ENCODE data around the gene GNAT2.

GNAT2 gene

DNA sequence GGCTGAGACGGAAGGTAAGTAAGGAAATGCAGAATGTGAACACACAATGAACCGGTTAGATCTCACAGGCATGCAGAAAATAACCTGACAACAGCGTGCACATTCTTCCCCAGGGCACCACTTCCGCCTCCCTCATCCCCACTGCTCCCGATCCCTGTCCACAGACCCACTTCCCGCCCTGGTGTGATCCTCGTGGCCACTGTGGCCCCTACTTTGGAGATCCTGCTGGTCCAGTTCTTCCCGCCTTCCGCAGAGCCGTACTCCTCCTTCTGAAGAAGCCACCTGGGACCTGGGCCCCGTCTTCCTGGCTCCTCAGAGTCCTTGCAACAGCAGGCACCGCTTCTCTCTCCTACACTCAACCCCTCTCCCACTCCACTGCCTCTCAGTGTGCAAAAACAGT, 35.1 kb upstream of the GNAT2 start:
- H3K4me1 Mint-ChIP-seq, result peaks cover 15 to 21% of the 10 kb centered on the region in 2 donors
- ATAC-seq (replicated peaks), result no peak
- H3K27me3 Mint-ChIP-seq, result peaks cover 6 to 23% of the 10 kb centered on the region in 2 donors
- no peak overlapping the region for H3K4me3 Mint-ChIP-seq
- no peak for DNase-seq
- H3K36me3 Mint-ChIP-seq, result peaks cover 0 to 8% of the 10 kb centered on the region in 2 donors
- no peaks in the 10 kb centered on the region for H3K9me3 Mint-ChIP-seq
- H3K27ac Mint-ChIP-seq, result no peak overlapping the region

DNA sequence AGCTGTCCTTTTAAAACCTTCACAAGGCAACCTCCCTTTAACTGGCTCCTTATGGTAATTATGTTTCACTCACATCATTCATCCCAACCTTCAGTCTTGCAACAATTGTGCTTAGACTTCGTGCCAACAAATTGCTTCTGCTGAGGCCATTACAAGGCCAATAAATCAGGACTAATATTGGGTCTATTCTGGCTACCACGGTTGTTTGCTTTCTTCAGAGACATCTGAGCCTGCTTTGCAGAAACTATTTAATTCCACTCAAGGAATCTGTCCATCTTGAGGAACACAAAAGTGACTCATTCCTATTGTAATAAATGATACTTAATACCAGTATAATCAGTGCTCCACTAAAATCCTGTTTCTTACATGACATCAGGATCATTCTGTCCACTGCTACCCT, 33.9 kb upstream of the GNAT2 start:
- ATAC-seq (replicated peaks) (no peak), DNase-seq (no peak)
- H3K4me3 Mint-ChIP-seq, result no peak overlapping the region
- H3K27me3 Mint-ChIP-seq, result peaks cover 6 to 23% of the 10 kb centered on the region in 2 donors
- peaks cover 0 to 2% of the 10 kb centered on the region in 2 donors for H3K36me3 Mint-ChIP-seq
- no peak overlapping the region for H3K27ac Mint-ChIP-seq
- peaks cover 15 to 21% of the 10 kb centered on the region in 2 donors for H3K4me1 Mint-ChIP-seq
- H3K9me3 Mint-ChIP-seq, result no peaks in the 10 kb centered on the region

DNA sequence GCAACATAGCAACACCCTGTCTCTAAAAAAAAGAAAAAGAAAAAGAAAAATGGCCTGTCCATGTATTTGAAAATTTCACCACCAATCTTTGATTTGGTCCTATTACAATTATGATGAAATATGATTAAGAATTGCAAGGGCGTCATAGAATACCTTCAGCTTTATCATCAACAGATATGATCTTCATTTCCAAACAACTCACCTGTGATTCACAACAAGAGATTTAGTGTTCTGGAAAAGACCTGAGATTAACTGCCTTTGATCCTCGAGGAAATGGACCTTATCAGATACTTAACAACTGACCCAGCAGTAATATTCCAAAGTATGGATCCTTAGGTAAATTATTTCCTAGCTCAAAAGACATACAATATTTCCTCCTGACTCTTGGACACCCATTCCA, 33.0 kb upstream of the GNAT2 start:
- ATAC-seq (replicated peaks), result no peak
- Mint-ChIP-seq H3K27ac (no peak overlapping the region), H3K4me3 (no peak overlapping the region), H3K27me3 (peaks cover 6 to 23% of the 10 kb centered on the region in 2 donors), H3K9me3 (no peaks in the 10 kb centered on the region), H3K4me1 (peaks cover 14 to 21% of the 10 kb centered on the region in 2 donors), H3K36me3 (no peaks in the 10 kb centered on the region)
- no peak for DNase-seq

DNA sequence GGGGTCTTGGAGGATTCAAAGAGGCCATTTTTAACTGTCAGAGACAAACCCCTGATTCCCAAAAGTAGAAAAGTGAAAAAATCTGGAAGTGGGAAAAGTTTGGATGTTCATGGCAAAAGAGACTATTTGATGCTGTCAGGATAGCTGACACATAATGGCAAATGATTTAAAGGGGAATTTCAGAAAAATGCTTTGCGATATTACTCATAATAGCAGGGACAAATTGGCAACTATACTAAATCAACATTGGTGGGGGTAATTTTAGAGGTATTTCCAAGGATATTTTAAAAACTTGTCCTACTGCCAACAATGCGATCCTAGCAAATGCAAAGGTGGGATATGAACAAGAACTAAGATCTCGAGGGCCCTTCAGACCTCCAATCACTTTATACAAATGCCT, 31.2 kb upstream of the GNAT2 start:
- no peak overlapping the region for H3K4me3 Mint-ChIP-seq
- no peaks in the 10 kb centered on the region for H3K9me3 Mint-ChIP-seq
- DNase-seq (no peak), ATAC-seq (replicated peaks) (no peak)
- no peak overlapping the region for H3K27ac Mint-ChIP-seq
- peaks cover 6 to 23% of the 10 kb centered on the region in 2 donors for H3K27me3 Mint-ChIP-seq
- H3K36me3 Mint-ChIP-seq, result no peaks in the 10 kb centered on the region
- H3K4me1 Mint-ChIP-seq, result peaks cover 4 to 8% of the 10 kb centered on the region in 2 donors

DNA sequence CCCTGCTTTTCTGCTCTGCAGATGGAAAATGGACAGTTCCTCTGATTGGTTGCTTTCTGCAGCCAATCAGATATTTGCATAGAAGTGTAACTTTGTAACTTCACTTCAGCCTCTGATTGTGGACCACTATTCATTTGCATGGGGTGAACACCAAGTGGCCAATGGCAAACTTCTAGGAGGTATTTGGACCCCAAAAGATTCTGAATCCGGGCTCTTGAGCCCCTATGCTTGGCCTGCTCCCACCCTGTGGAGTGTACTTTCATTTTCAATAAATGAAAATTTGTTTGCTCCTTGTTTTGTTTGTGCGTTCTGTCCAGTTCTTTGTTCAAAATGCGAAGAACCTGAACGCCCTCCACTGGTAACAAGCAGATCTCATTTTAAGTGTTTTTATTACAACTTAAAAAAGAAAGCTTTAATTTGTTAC, 30.1 kb upstream of the GNAT2 start:
- H3K4me3 Mint-ChIP-seq, result no peak overlapping the region
- H3K27ac Mint-ChIP-seq, result no peak overlapping the region
- no peaks in the 10 kb centered on the region for H3K9me3 Mint-ChIP-seq
- no peaks in the 10 kb centered on the region for H3K36me3 Mint-ChIP-seq
- peaks cover 0 to 1% of the 10 kb centered on the region in 2 donors for H3K4me1 Mint-ChIP-seq
- no peak for ATAC-seq (replicated peaks)
- peaks cover 6 to 23% of the 10 kb centered on the region in 2 donors for H3K27me3 Mint-ChIP-seq
- DNase-seq, result no peak

DNA sequence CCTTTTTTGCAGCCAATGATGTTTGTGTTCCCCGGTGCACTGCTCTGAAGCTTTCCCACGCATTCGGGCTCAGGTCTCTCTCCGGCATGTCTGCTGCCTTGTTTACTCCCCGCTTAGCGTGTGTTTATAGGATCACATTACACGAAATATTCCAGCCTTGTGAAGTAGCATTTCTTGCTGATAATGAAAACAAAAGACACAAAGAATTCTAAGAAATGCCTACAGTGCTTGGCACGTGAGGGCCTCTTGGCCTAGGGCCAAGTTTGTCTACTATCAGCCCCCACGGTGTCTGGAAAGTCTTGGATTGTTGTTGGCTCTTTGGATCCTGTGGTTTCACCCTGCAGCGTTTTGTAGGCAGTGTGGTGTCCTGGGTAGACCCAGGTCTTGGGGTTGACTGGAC, 25.3 kb upstream of the GNAT2 start:
- Mint-ChIP-seq H3K36me3 (no peaks in the 10 kb centered on the region), H3K4me3 (no peak overlapping the region), H3K27ac (no peak overlapping the region), H3K9me3 (no peaks in the 10 kb centered on the region), H3K27me3 (peaks cover 3 to 5% of the 10 kb centered on the region in 2 donors), H3K4me1 (peaks cover 17 to 26% of the 10 kb centered on the region in 2 donors)
- ATAC-seq (replicated peaks), result no peak
- no peak for DNase-seq

DNA sequence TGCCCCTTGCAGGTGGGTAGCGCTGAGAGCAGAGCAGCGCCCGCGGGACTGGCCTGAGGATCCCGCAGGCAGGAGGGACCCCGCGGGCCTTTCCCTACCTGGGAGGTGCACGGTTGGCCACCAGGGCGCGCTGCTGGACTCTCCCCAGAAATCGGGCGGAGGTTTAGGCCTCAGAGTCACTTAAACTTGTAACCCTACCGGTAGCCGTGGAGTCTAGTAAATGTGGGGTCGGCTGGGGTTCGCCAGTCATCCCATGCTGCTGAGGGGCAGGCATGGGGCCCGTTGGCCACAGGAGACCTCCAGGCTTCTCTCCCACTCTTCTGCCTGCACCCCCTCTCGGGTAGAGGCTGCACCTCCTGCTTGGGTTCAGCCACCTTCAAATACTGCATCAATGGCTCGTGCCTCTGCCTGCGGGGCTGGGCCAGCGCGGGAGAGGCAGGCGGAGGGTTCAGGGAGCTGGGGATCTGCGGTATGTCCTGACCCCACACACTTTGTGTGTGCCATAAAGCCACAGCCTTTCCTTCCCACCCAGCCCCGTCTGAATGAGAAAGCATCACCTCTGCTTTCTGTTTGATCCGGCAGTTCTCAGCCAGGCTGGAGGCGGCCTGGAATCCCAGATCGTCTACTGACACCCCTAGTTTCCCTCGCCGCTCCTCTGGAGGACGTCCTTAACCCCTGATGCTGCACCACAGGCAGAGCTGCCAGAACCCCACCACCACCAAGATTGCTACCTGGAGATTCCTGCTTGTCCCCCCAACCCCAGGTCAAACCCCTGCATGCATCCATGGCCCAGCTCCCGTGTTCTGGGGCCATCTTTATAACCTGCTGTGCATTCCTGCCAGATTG, 24.2 kb upstream of the GNAT2 start:
- Mint-ChIP-seq H3K4me3 (peak overlapping the region; percentile 6 to 46), H3K27me3 (peaks cover 3 to 12% of the 10 kb centered on the region in 2 donors), H3K9me3 (no peaks in the 10 kb centered on the region), H3K27ac (peak overlapping the region; percentile 65), H3K4me1 (peaks cover 17 to 26% of the 10 kb centered on the region in 2 donors), H3K36me3 (no peaks in the 10 kb centered on the region)
- ATAC-seq (replicated peaks) (peak; percentile 92 to 94), DNase-seq (peak; percentile 80)

DNA sequence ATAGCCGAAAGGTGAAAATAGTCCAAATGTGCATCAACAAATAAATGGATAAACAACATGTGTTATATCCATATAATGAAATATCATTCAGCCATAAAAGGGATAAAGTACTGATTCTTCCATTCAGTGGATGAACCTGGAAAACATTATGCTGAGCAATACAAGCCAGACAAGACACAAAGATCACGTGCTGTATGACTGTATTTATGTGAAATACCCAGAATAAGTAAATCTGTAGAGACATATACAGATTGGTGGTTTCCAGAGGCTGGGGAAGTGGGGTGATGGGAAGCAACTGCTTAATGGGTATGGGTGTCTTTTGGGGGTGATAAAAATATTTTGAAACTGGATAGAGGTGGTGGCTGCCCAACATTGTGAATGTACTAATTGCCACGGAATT, 23.2 kb upstream of the GNAT2 start:
- no peak for ATAC-seq (replicated peaks)
- Mint-ChIP-seq H3K27me3 (peaks cover 3 to 17% of the 10 kb centered on the region in 2 donors), H3K27ac (no peak overlapping the region), H3K4me1 (peaks cover 17 to 26% of the 10 kb centered on the region in 2 donors), H3K9me3 (no peaks in the 10 kb centered on the region), H3K36me3 (no peaks in the 10 kb centered on the region), H3K4me3 (no peak overlapping the region)
- DNase-seq, result no peak

DNA sequence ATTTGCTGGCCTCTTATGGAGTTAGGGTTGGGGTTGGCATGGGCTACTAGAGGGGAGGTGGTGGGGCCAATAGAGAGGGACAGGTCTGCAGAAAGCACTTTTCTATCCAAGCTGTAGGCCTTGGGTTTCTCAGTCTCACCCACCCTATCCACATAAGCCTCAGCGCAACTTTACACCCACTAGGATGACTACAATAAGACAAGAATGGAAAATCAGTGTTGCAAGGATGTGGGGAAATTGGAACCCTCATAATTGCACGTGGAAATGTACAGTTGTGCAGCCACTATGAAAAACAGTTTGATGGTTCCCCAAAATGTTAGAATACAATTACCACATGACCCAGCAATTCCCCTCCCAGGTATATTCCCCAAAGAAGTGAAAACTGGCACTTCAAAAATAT, 22.4 kb upstream of the GNAT2 start:
- ATAC-seq (replicated peaks), result no peak
- DNase-seq, result no peak
- H3K27ac Mint-ChIP-seq, result no peak overlapping the region
- peaks cover 17 to 26% of the 10 kb centered on the region in 2 donors for H3K4me1 Mint-ChIP-seq
- H3K27me3 Mint-ChIP-seq, result peaks cover 3 to 17% of the 10 kb centered on the region in 2 donors
- H3K4me3 Mint-ChIP-seq, result no peak overlapping the region
- H3K9me3 Mint-ChIP-seq, result no peaks in the 10 kb centered on the region
- H3K36me3 Mint-ChIP-seq, result no peaks in the 10 kb centered on the region

DNA sequence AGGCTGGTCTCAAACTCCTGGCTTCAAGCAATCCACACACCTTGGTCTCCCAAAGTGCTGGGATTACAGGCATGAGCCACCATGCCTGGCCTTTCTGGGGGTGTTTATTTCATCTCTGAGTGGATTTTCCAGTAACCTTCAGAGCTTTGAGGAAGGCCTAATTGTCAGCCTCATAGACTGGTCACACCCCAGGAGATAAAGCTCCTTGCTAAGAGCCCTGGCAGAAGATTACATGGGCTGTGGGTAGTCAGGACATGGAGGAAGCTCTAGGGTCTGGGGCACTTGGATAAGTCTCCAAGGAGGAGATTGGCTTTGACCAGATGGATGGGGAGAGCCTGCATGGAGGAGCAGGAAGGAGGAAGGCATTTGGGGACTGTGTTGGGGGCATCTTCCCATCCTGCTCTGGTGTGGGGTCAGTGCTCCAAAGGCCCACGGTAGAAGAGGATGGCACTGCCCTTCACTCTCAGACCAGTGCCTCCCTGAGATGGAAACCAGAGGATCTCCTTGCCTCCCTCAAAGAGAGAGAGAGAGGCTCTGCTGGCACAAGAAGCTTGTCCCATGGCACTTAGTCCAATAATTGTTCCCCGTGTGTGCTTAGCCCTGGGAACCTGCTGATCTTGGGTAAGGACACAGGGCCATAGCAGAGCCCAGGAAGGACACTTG, 21.8 kb upstream of the GNAT2 start:
- Mint-ChIP-seq H3K4me1 (peaks cover 17 to 26% of the 10 kb centered on the region in 2 donors), H3K27me3 (peaks cover 3 to 17% of the 10 kb centered on the region in 2 donors), H3K9me3 (no peaks in the 10 kb centered on the region), H3K27ac (no peak overlapping the region), H3K36me3 (no peaks in the 10 kb centered on the region), H3K4me3 (no peak overlapping the region)
- ATAC-seq (replicated peaks) (no peak), DNase-seq (no peak)

DNA sequence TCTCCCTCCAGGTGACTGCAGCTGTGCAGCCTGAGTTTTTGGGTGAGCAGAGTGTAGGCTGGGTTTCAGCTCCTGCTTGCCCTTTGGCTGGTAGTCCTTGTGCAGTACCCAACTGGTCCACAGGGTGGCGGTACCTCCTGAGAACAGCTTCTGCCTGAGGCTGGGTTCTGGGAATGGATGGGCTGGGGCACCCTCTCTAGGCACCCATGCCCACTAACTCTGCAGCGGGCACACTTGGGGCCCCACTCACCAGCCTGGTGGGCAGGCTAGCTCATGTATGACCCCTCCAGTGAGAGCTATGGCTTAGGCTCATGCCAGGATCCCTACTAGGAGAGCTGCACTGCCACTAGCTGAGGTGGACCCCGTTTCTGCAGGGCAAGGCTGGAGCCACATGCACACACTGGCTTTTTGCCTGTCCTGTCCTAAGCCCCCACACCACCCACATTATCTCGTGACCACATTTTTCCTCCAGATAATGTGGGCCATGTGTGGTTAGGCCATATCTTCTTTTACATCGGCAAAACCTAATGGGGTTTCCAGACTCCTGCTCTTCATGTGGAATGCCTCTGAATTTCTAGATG, 21.0 kb upstream of the GNAT2 start:
- H3K36me3 Mint-ChIP-seq, result no peaks in the 10 kb centered on the region
- H3K9me3 Mint-ChIP-seq, result no peaks in the 10 kb centered on the region
- DNase-seq (peak; percentile 73), ATAC-seq (replicated peaks) (peak; percentile 73 to 79)
- H3K27me3 Mint-ChIP-seq, result peaks cover 3 to 17% of the 10 kb centered on the region in 2 donors
- H3K4me3 Mint-ChIP-seq, result peak overlapping the region in 1 of 2 donors; percentile 10
- peak overlapping the region; percentile 37 for H3K27ac Mint-ChIP-seq
- H3K4me1 Mint-ChIP-seq, result peaks cover 18 to 30% of the 10 kb centered on the region in 2 donors

DNA sequence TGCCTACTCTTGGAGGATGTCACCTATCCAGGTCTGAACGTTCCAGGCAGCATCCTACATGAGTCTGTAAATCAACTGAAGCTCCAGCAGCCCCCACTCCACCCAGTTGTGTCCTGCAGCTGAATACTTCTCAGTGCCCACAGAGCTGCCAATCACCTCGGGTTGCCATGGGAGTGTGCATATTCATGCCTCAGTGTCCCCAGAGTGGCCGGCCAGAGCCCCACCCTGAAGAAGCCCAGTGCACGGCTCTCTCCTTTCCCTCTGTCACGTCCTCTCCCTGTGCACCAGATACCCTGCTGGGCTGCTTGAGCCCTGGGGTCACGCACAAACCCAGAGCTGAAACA, 20.4 kb upstream of the GNAT2 start:
- ATAC-seq (replicated peaks) (peak in 1 of 2 donors; percentile 4), DNase-seq (no peak)
- peaks cover 22 to 35% of the 10 kb centered on the region in 2 donors for H3K4me1 Mint-ChIP-seq
- H3K36me3 Mint-ChIP-seq, result no peaks in the 10 kb centered on the region
- H3K9me3 Mint-ChIP-seq, result no peaks in the 10 kb centered on the region
- peak overlapping the region; percentile 37 for H3K27ac Mint-ChIP-seq
- H3K4me3 Mint-ChIP-seq, result peak overlapping the region in 1 of 2 donors; percentile 10
- H3K27me3 Mint-ChIP-seq, result peaks cover 3 to 17% of the 10 kb centered on the region in 2 donors

DNA sequence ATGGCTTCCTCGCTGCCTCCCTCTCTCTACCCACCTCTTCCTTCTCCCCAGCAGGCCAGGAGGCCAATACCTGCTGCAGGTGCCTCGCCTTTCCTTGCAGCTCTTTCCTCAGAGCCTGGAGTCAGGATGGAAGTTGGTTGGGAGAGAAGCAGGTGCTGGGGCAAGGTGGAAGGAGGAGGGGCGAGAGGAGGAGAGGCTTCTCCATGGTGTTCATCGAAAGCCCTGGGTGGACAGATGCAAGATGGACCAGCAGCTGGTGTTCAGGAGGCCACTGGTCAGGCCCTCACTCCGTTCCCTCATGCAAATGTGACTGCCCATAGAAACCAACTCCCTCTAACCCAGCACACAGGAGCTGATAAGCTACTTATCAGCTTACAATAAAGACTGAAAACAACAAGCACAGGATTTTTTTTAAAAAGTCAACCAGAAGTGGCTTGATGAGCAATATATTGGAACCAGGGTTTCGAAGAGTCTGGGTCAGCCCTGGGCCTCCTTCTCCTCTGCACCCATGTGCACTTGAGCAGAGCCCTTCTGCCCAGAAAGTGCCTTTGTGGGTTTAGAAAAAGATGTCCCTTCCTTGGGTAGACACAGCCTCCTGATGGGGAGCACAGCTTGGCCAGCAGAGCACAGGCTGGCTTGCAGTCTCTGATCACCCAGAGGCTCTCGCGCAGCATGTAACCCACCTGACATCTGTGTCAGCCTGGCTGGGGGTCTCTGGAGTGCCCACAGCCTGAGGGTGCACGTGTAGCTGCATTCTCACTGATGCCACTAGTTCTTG, 19.8 kb upstream of the GNAT2 start:
- peaks cover 3 to 17% of the 10 kb centered on the region in 2 donors for H3K27me3 Mint-ChIP-seq
- H3K27ac Mint-ChIP-seq, result no peak overlapping the region
- H3K9me3 Mint-ChIP-seq, result no peaks in the 10 kb centered on the region
- H3K4me1 Mint-ChIP-seq, result peaks cover 27 to 40% of the 10 kb centered on the region in 2 donors
- no peaks in the 10 kb centered on the region for H3K36me3 Mint-ChIP-seq
- DNase-seq, result no peak
- no peak for ATAC-seq (replicated peaks)
- no peak overlapping the region for H3K4me3 Mint-ChIP-seq

DNA sequence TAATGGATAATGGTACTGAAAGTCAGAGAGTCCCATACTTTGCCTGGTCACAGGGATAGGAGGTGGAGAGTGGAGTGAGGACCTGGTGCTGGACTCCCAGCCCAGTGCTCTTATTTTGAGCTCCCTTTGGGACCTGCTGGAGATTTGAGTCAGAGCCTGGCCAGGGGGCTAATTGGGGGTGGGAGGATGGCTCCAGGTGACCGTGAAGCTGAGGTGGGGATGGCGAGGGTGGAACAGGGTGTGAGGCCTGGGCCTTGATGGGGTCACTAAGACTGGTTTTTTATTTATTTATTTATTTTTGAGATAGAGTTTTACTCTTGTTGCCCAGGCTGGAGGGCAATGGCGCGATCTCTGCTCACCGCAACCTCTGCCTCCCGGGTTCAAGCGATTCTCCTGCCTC, 18.0 kb upstream of the GNAT2 start:
- ATAC-seq (replicated peaks) (no peak), DNase-seq (no peak)
- no peak overlapping the region for H3K4me3 Mint-ChIP-seq
- peaks cover 17 to 25% of the 10 kb centered on the region in 2 donors for H3K4me1 Mint-ChIP-seq
- H3K27ac Mint-ChIP-seq, result no peak overlapping the region
- peaks cover 3 to 4% of the 10 kb centered on the region in 2 donors for H3K36me3 Mint-ChIP-seq
- H3K27me3 Mint-ChIP-seq, result peaks cover 3 to 17% of the 10 kb centered on the region in 2 donors
- no peaks in the 10 kb centered on the region for H3K9me3 Mint-ChIP-seq
